ENCODE data around the gene CFAP20DC. TPM values are rescaled to one million over a fixed set of nuclear protein-coding genes. Genes with fewer than 3 reads are reported as not detected.
"Not testable (repeated sequence)": the region's sequence is repeated elsewhere in the genome, so short reads cannot be mapped to it uniquely, and the experiment has no call there.

The CFAP20DC gene
- polyA plus RNA-seq, 1 experiment = 0.81 TPM

GRCh38 chr3:58899159-58899952, 150.5 kb downstream of the CFAP20DC start:
- Histone ChIP-seq H3K4me3 (ENCODE audit: low read depth, low read length) (no peak overlapping the region), H3K36me3 (ENCODE audit: control insufficient read depth, insufficient read depth, low read length) (no peaks in the 10 kb centered on the region), H3K27me3 (ENCODE audit: control insufficient read depth, insufficient read depth, low read length) (no peaks in the 10 kb centered on the region)
- no peak for DNase-seq (ENCODE audit: low read depth)
- no peak for TF ChIP-seq CTCF (IDR thresholded peaks at IDR 0.05; ENCODE audit: insufficient read depth, low read depth, low read length)
- ChIA-PET CTCF (interaction anchor here (0.9 to 1.7 kb wide), 2 partner anchors 258 to 269 kb away, joined by 3 to 4 read pairs; no protein-coding TSS in a partner anchor), POLR2A (no interaction called here)

- no peak for TF ChIP-seq CTCF (IDR thresholded peaks at IDR 0.05; ENCODE audit: insufficient read depth, low read depth, low read length)
- DNase-seq (ENCODE audit: low read depth) = no peak
- H3K4me3 ChIP-seq (ENCODE audit: low read depth, low read length) = no peak overlapping the region
- H3K27me3 ChIP-seq (ENCODE audit: control insufficient read depth, insufficient read depth, low read length) = no peaks in the 10 kb centered on the region
- ChIA-PET CTCF (interaction anchor here (0.9 kb wide), 1 partner anchor 268 kb away, joined by 3 read pairs; no protein-coding TSS in a partner anchor), POLR2A (no interaction called here)
- no peaks in the 10 kb centered on the region for H3K36me3 ChIP-seq (ENCODE audit: control insufficient read depth, insufficient read depth, low read length)
These were observed 151.3 kb downstream of the CFAP20DC start for GRCh38 chr3:58898513-58898912.

GRCh38 chr3:58897646-58898045, 152.2 kb downstream of the CFAP20DC start:
- Histone ChIP-seq H3K27me3 (ENCODE audit: control insufficient read depth, insufficient read depth, low read length) (no peaks in the 10 kb centered on the region), H3K36me3 (ENCODE audit: control insufficient read depth, insufficient read depth, low read length) (no peaks in the 10 kb centered on the region), H3K4me3 (ENCODE audit: low read depth, low read length) (no peak overlapping the region)
- POLR2A ChIA-PET = no interaction called here
- CTCF ChIA-PET = interaction anchor here (0.6 kb wide), 1 partner anchor 24 kb away, joined by 3 read pairs; no protein-coding TSS in a partner anchor
- no peak for DNase-seq (ENCODE audit: low read depth)
- TF ChIP-seq CTCF (IDR thresholded peaks at IDR 0.05; ENCODE audit: insufficient read depth, low read depth, low read length) = no peak

GRCh38 chr3:58895678-58896077, 154.1 kb downstream of the CFAP20DC start:
- POLR2A ChIA-PET; H3K36me3 ChIP-seq (ENCODE audit: control insufficient read depth, insufficient read depth, low read length): not testable (repeated sequence)

GRCh38 chr3:58892526-58892925, 157.3 kb downstream of the CFAP20DC start:
- CTCF ChIA-PET; H3K4me3 ChIP-seq (ENCODE audit: low read depth, low read length); H3K36me3 ChIP-seq (ENCODE audit: control insufficient read depth, insufficient read depth, low read length); H3K27me3 ChIP-seq (ENCODE audit: control insufficient read depth, insufficient read depth, low read length); POLR2A ChIA-PET; DNase-seq (ENCODE audit: low read depth): not testable (repeated sequence)

More at GRCh38 chr3:58895678-58896077, 154.1 kb downstream of the CFAP20DC start:
- H3K27me3 ChIP-seq (ENCODE audit: control insufficient read depth, insufficient read depth, low read length); DNase-seq (ENCODE audit: low read depth); CTCF ChIA-PET; H3K4me3 ChIP-seq (ENCODE audit: low read depth, low read length): not testable (repeated sequence)

- POLR2A ChIA-PET = no interaction called here
These were observed 161.7 kb downstream of the CFAP20DC start for GRCh38 chr3:58888087-58888486.

More at GRCh38 chr3:58888087-58888486, 161.7 kb downstream of the CFAP20DC start:
- DNase-seq (ENCODE audit: low read depth) = no peak
- no peaks in the 10 kb centered on the region for H3K27me3 ChIP-seq (ENCODE audit: control insufficient read depth, insufficient read depth, low read length)
- no peaks in the 10 kb centered on the region for H3K36me3 ChIP-seq (ENCODE audit: control insufficient read depth, insufficient read depth, low read length)
- TF ChIP-seq CTCF (IDR thresholded peaks at IDR 0.05; ENCODE audit: insufficient read depth, low read depth, low read length) = no peak
- no peak overlapping the region for H3K4me3 ChIP-seq (ENCODE audit: low read depth, low read length)
- CTCF ChIA-PET = interaction anchor here (0.6 to 1.2 kb wide), 2 partner anchors 25 to 165 kb away, joined by 4 read pairs; no protein-coding TSS in a partner anchor
